Ovary (tissue), 3 donors: Measurements from ENCODE around the gene ARL6IP5.

Experiments used
- EP300 ChIP-seq: sonication (generic); formaldehyde crosslinking; IDR thresholded peaks from one replicate; pipeline ENCODE4 v1.6.1; 2017; ENCODE audit warnings: antibody characterized with exemption
- POLR2A ChIP-seq: fragments of 450-650 bp; IDR thresholded peaks from one replicate; pipeline ENCODE4 v1.6.1; 2017; ENCODE audit warnings: antibody characterized with exemption, mild to moderate bottlenecking, moderate library complexity
- TF ChIP-seq, protein P1 (sequence below), 3 donors: fragments of 450-650 bp in 2 of 3; fragments of 200-600 bp in 1 of 3; IDR thresholded peaks; one replicate each; pipeline versions ENCODE4 v1.5.1 to v1.8.0; 2016 to 2022; ENCODE audit warnings: antibody characterized with exemption in 3 of 3, mild to moderate bottlenecking in 1 of 3
- donor health status: DM: no; HTN: no; CAD: no.

DNA sequence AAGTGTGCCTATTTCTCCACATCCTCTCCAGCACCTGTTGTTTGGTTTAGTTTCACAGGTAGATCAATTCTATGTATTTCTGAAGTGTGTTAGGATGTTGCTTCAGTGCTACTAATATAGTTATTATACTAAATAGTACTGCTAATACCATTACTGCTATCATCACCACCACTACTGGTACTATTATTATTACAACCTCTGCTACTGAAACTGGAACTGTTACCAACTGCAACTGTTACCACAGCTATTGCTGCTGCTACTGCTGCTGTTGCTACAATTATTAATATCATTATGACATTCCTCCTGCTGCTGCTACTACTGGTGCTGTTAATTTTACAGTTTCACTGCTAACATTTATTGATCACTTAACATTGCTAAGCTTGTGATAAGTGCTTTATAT is 46.0 kb downstream of the ARL6IP5 start:
- TF ChIP-seq, protein P1, sequence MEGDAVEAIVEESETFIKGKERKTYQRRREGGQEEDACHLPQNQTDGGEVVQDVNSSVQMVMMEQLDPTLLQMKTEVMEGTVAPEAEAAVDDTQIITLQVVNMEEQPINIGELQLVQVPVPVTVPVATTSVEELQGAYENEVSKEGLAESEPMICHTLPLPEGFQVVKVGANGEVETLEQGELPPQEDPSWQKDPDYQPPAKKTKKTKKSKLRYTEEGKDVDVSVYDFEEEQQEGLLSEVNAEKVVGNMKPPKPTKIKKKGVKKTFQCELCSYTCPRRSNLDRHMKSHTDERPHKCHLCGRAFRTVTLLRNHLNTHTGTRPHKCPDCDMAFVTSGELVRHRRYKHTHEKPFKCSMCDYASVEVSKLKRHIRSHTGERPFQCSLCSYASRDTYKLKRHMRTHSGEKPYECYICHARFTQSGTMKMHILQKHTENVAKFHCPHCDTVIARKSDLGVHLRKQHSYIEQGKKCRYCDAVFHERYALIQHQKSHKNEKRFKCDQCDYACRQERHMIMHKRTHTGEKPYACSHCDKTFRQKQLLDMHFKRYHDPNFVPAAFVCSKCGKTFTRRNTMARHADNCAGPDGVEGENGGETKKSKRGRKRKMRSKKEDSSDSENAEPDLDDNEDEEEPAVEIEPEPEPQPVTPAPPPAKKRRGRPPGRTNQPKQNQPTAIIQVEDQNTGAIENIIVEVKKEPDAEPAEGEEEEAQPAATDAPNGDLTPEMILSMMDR (IDR thresholded peaks at IDR 0.05): no peak
- TF ChIP-seq EP300 (no peak), POLR2A (no peak)
